ENCODE measurements around the gene GPAT2.
"Not testable (repeated sequence)": the region's sequence is repeated elsewhere in the genome, so short reads cannot be mapped to it uniquely, and the experiment has no call there.

Gene GPAT2

GRCh38 chr2:96064760-96065159 is 30.0 kb upstream of the GPAT2 start:
- DNase-seq = not testable (repeated sequence)

GRCh38 chr2:96064047-96064675 is 29.4 kb upstream of the GPAT2 start:
- DNase-seq = not testable (repeated sequence)

GRCh38 chr2:96063116-96063899 is 28.6 kb upstream of the GPAT2 start:
- DNase-seq = not testable (repeated sequence)

- not testable (repeated sequence) for DNase-seq
These were observed 27.8 kb upstream of the GPAT2 start for GRCh38 chr2:96062483-96062882.

- not testable (repeated sequence) for DNase-seq
These were observed 27.2 kb upstream of the GPAT2 start for GRCh38 chr2:96061901-96062300.

- DNase-seq = not testable (repeated sequence)
These were observed 26.6 kb upstream of the GPAT2 start for GRCh38 chr2:96061197-96061817.

GRCh38 chr2:96060325-96060724 is 25.6 kb upstream of the GPAT2 start:
- not testable (repeated sequence) for DNase-seq

- not testable (repeated sequence) for DNase-seq
These were observed 24.7 kb upstream of the GPAT2 start for GRCh38 chr2:96059443-96059842.

GRCh38 chr2:96055830-96056229 is 21.1 kb upstream of the GPAT2 start:
- DNase-seq = not testable (repeated sequence)

GRCh38 chr2:96054537-96054936 is 19.8 kb upstream of the GPAT2 start:
- not testable (repeated sequence) for DNase-seq

GRCh38 chr2:96053385-96053784 is 18.7 kb upstream of the GPAT2 start:
- DNase-seq = not testable (repeated sequence)

- DNase-seq = not testable (repeated sequence)
These were observed 17.9 kb upstream of the GPAT2 start for GRCh38 chr2:96052632-96053031.

- DNase-seq = not testable (repeated sequence)
These were observed 15.2 kb upstream of the GPAT2 start for GRCh38 chr2:96049917-96050262.

GRCh38 chr2:96049049-96049916 is 14.6 kb upstream of the GPAT2 start:
- DNase-seq = not testable (repeated sequence)

- DNase-seq = not testable (repeated sequence)
These were observed 838 bp upstream of the GPAT2 start for GRCh38 chr2:96035554-96035953.

GRCh38 chr2:96033997-96034396 is 719 bp downstream of the GPAT2 start:
- not testable (repeated sequence) for DNase-seq

GRCh38 chr2:96027725-96028325 is 6.9 kb downstream of the GPAT2 start:
- DNase-seq = not testable (repeated sequence)

GRCh38 chr2:96025755-96026154 is 9.0 kb downstream of the GPAT2 start:
- not testable (repeated sequence) for DNase-seq

- DNase-seq = no peak
These were observed 9.6 kb downstream of the GPAT2 start for GRCh38 chr2:96025194-96025492.

- DNase-seq = no peak
These were observed 10.2 kb downstream of the GPAT2 start for GRCh38 chr2:96024336-96025193.

GRCh38 chr2:96023701-96024100 is 11.0 kb downstream of the GPAT2 start:
- not testable (repeated sequence) for DNase-seq

Measured in NCI-H2171 treated with DMSO at 0.1 percent for 48 hours (cell line).